ENCODE measurements around the gene ATP10D.

Gene ATP10D

GRCh38 chr4:47598896-47599295 is 113.8 kb downstream of the ATP10D start:
- no peak for DNase-seq

GRCh38 chr4:47606482-47606881 is 121.4 kb downstream of the ATP10D start:
- DNase-seq: no peak

- DNase-seq: no peak
These were observed 127.3 kb downstream of the ATP10D start for GRCh38 chr4:47612116-47613023.

- no peak for DNase-seq
These were observed 130.3 kb downstream of the ATP10D start for GRCh38 chr4:47615385-47615784.

GRCh38 chr4:47617607-47618006 is 132.5 kb downstream of the ATP10D start:
- DNase-seq: no peak

- DNase-seq: no peak
These were observed 134.6 kb downstream of the ATP10D start for GRCh38 chr4:47619691-47620090.

GRCh38 chr4:47621181-47621580 is 136.1 kb downstream of the ATP10D start:
- DNase-seq: no peak

- no peak for DNase-seq
These were observed 139.0 kb downstream of the ATP10D start for GRCh38 chr4:47624031-47624441.

GRCh38 chr4:47631161-47631560 is 146.1 kb downstream of the ATP10D start:
- no peak for DNase-seq

- DNase-seq: no peak
These were observed 154.5 kb downstream of the ATP10D start for GRCh38 chr4:47639531-47639930.

GRCh38 chr4:47640911-47641310 is 155.8 kb downstream of the ATP10D start:
- DNase-seq: no peak

- DNase-seq: no peak
These were observed 156.7 kb downstream of the ATP10D start for GRCh38 chr4:47641755-47642154.

- DNase-seq: no peak
These were observed 157.2 kb downstream of the ATP10D start for GRCh38 chr4:47642191-47642830.
